Measurements from ENCODE around the gene PAFAH2.

Gene PAFAH2

DNA sequence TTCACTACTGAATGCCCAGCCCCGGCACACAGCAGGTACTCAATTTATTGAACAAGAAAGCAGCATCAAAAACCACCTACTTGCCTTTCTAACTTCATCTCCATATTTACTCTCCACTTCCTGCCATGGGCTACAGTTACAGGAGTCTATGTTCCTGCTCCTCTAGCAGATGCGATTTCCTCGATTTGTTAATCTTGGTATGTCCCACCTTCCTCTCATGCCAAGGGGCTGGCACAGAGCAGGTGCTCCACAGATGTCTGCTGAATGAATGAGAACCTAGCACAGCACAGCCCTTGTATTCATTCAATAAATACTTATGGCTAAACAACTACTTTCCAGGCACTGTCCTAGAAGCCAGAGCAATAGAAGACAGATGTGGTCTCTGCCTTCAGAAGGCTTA, 12.2 kb downstream of the PAFAH2 start:
- Histone ChIP-seq H3K27me3 (ENCODE audit: control insufficient read depth in 2 of 2, insufficient read depth in 2 of 2, low read length in 2 of 2) (no peaks in the 10 kb centered on the region), H3K36me3 (ENCODE audit: control insufficient read depth in 2 of 2, insufficient read depth in 2 of 2, low read length in 2 of 2) (peaks cover 42 to 62% of the 10 kb centered on the region in 2 donors), H3K4me3 (ENCODE audit: low read length in 2 of 2) (no peak overlapping the region)

DNA sequence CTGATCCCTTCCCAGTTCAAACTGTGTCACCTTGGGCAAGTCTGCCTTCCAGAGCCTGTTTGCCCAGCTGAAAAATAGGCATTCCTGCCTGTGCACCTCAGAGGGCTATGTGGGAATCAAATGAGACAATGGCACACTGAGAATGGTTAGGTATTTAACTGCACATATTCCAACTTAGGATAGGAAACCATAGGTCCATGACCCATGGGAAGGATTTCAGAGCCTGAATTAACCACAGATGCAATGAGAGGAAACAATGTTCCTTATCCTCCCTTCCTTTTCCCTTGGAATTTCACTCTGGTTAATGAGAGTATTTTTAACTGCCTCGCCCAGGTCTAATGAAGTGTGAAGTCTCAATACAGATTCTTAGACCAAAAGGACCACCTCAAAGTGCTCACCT, 12.7 kb downstream of the PAFAH2 start:
- H3K9ac ChIP-seq (ENCODE audit: low read depth in 1 of 2, low read length in 2 of 2) = no peak overlapping the region
- no peaks in the 10 kb centered on the region for H3K4me1 ChIP-seq (ENCODE audit: control insufficient read depth in 2 of 2, insufficient read depth in 2 of 2, low read length in 2 of 2)
- no peaks in the 10 kb centered on the region for H3K9me3 ChIP-seq (ENCODE audit: control insufficient read depth in 2 of 2, low read length in 2 of 2)
- H3K36me3 ChIP-seq (ENCODE audit: control insufficient read depth in 2 of 2, insufficient read depth in 2 of 2, low read length in 2 of 2) = peaks cover 42 to 58% of the 10 kb centered on the region in 2 donors
- no peak overlapping the region for H3K4me3 ChIP-seq (ENCODE audit: low read length in 2 of 2)
- H3K27ac ChIP-seq (ENCODE audit: low read depth in 2 of 2, low read length in 2 of 2) = no peak overlapping the region
- no peaks in the 10 kb centered on the region for H3K27me3 ChIP-seq (ENCODE audit: control insufficient read depth in 2 of 2, insufficient read depth in 2 of 2, low read length in 2 of 2)

More for the DNA sequence above, 12.2 kb downstream of the PAFAH2 start:
- Histone ChIP-seq H3K9ac (ENCODE audit: low read depth in 1 of 2, low read length in 2 of 2) (no peak overlapping the region), H3K4me1 (ENCODE audit: control insufficient read depth in 2 of 2, insufficient read depth in 2 of 2, low read length in 2 of 2) (no peaks in the 10 kb centered on the region), H3K27ac (ENCODE audit: low read depth in 2 of 2, low read length in 2 of 2) (no peak overlapping the region), H3K9me3 (ENCODE audit: control insufficient read depth in 2 of 2, low read length in 2 of 2) (no peaks in the 10 kb centered on the region)

- H3K36me3 ChIP-seq (ENCODE audit: control insufficient read depth in 2 of 2, insufficient read depth in 2 of 2, low read length in 2 of 2) = peaks cover 49 to 58% of the 10 kb centered on the region in 2 donors
These were observed 18.7 kb downstream of the PAFAH2 start for GRCh38 chr1:25979210-25979609.

DNA sequence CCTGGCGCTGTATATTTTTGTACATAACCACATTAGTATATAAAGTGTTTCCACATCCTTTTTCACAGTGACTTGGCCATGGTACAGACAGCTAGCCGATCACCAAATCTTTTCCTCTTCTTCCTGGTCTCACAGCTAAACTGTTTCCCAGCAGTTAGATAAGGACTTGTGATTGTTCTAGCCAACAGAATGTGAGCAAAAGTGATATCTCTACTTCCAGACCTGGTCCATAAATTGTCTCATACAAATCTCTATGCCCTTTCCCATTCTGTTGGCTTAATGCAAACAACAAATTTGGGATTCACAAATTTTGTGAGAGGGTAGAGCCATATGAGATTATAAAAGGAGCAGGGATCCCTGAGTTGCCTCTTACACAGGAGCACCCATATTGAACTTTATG, 19.5 kb downstream of the PAFAH2 start:
- no peaks in the 10 kb centered on the region for H3K4me1 ChIP-seq (ENCODE audit: control insufficient read depth in 2 of 2, insufficient read depth in 2 of 2, low read length in 2 of 2)
- H3K27me3 ChIP-seq (ENCODE audit: control insufficient read depth in 2 of 2, insufficient read depth in 2 of 2, low read length in 2 of 2) = no peaks in the 10 kb centered on the region
- H3K36me3 ChIP-seq (ENCODE audit: control insufficient read depth in 2 of 2, insufficient read depth in 2 of 2, low read length in 2 of 2) = peaks cover 47 to 58% of the 10 kb centered on the region in 2 donors
- H3K27ac ChIP-seq (ENCODE audit: low read depth in 2 of 2, low read length in 2 of 2) = no peak overlapping the region
- no peak overlapping the region for H3K9ac ChIP-seq (ENCODE audit: low read depth in 1 of 2, low read length in 2 of 2)
- no peak overlapping the region for H3K4me3 ChIP-seq (ENCODE audit: low read length in 2 of 2)
- no peaks in the 10 kb centered on the region for H3K9me3 ChIP-seq (ENCODE audit: control insufficient read depth in 2 of 2, low read length in 2 of 2)

More at GRCh38 chr1:25979210-25979609, 18.7 kb downstream of the PAFAH2 start:
- H3K4me3 ChIP-seq (ENCODE audit: low read length in 2 of 2) = no peak overlapping the region
- no peak overlapping the region for H3K9ac ChIP-seq (ENCODE audit: low read depth in 1 of 2, low read length in 2 of 2)
- no peaks in the 10 kb centered on the region for H3K27me3 ChIP-seq (ENCODE audit: control insufficient read depth in 2 of 2, insufficient read depth in 2 of 2, low read length in 2 of 2)
- H3K27ac ChIP-seq (ENCODE audit: low read depth in 2 of 2, low read length in 2 of 2) = no peak overlapping the region
- no peaks in the 10 kb centered on the region for H3K9me3 ChIP-seq (ENCODE audit: control insufficient read depth in 2 of 2, low read length in 2 of 2)
- no peaks in the 10 kb centered on the region for H3K4me1 ChIP-seq (ENCODE audit: control insufficient read depth in 2 of 2, insufficient read depth in 2 of 2, low read length in 2 of 2)

DNA sequence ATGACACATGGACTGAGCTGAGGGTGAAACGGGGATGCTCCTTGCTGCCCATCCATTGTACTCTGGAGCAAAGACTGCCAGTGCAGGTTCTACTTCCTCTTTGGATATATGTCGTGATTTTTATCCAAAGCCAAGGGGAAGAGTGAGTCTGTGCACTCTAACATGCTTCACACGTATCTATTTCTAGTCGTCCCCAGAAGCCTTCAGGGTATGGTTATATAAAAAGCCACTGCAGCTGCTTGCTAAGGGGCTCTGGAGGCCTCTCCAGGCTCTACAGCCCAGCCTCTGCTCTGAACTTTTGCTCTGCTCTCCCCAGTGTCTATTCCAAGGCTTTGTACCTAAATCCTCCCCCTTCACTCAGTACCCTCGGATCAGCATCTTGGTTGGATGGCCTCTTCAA, 20.1 kb downstream of the PAFAH2 start:
- H3K36me3 ChIP-seq (ENCODE audit: control insufficient read depth in 2 of 2, insufficient read depth in 2 of 2, low read length in 2 of 2) = peaks cover 46 to 54% of the 10 kb centered on the region in 2 donors
- no peaks in the 10 kb centered on the region for H3K4me1 ChIP-seq (ENCODE audit: control insufficient read depth in 2 of 2, insufficient read depth in 2 of 2, low read length in 2 of 2)
- H3K27ac ChIP-seq (ENCODE audit: low read depth in 2 of 2, low read length in 2 of 2) = no peak overlapping the region
- no peaks in the 10 kb centered on the region for H3K27me3 ChIP-seq (ENCODE audit: control insufficient read depth in 2 of 2, insufficient read depth in 2 of 2, low read length in 2 of 2)
- no peaks in the 10 kb centered on the region for H3K9me3 ChIP-seq (ENCODE audit: control insufficient read depth in 2 of 2, low read length in 2 of 2)
- H3K9ac ChIP-seq (ENCODE audit: low read depth in 1 of 2, low read length in 2 of 2) = no peak overlapping the region
- no peak overlapping the region for H3K4me3 ChIP-seq (ENCODE audit: low read length in 2 of 2)

DNA sequence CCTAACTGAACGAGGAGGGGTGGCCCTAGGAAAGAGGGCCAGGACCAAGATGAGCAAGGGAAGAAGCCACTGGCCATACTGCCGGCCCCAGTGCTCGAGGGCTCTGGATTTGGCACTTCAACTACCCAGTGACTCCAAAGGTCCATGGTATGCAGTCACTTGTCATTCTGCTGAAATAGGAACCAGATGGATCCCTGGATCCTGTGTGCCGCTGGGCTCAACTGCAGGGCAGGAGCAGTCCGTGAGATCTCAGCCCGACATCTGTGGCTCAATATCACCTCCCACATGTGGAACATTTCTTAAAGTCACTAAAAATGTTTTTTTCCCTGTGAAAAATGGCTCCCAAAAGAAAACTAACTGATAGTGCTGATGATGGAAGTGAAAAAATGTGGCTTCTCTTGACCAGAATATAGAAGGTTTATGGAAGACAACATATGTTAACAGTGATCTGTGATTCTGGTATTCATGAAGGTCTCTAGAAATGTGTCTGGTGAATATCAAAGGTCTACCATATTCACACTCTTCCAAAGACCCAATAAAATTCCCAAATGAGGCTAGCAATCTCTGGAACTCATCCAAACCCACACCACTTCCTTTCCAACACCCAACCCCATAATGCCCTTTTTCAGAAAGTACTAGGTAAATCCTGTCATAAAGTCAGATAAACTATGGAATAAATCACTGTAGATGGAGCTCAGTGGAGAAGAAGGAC, 24.1 kb downstream of the PAFAH2 start:
- Histone ChIP-seq H3K4me1 (ENCODE audit: control insufficient read depth in 2 of 2, insufficient read depth in 2 of 2, low read length in 2 of 2) (peaks cover 4 to 6% of the 10 kb centered on the region in 2 donors), H3K36me3 (ENCODE audit: control insufficient read depth in 2 of 2, insufficient read depth in 2 of 2, low read length in 2 of 2) (peaks cover 31 to 42% of the 10 kb centered on the region in 2 donors), H3K4me3 (ENCODE audit: low read length in 2 of 2) (no peak overlapping the region), H3K27me3 (ENCODE audit: control insufficient read depth in 2 of 2, insufficient read depth in 2 of 2, low read length in 2 of 2) (no peaks in the 10 kb centered on the region), H3K27ac (ENCODE audit: low read depth in 2 of 2, low read length in 2 of 2) (no peak overlapping the region), H3K9me3 (ENCODE audit: control insufficient read depth in 2 of 2, low read length in 2 of 2) (no peaks in the 10 kb centered on the region), H3K9ac (ENCODE audit: low read depth in 1 of 2, low read length in 2 of 2) (no peak overlapping the region)

DNA sequence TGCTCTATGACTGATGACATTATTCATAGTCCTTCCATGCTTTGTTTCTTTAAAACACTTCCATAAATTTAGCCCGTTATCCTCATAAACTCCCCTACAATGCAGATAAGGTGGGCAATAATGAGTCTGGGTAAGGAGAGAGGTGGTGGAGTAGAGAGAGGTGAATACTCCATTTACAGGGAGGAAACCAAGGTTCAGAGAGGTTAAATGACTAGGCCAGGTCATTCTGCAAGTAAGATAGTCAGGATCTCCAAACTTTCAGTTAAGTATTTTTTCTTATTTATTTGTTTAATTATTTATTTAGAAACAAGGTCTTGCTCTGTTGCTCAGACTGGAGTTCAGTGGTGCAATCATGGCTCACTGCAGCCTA, 26.1 kb downstream of the PAFAH2 start:
- H3K27ac ChIP-seq (ENCODE audit: low read depth in 2 of 2, low read length in 2 of 2) = peak overlapping the region; percentile 19
- no peaks in the 10 kb centered on the region for H3K27me3 ChIP-seq (ENCODE audit: control insufficient read depth in 2 of 2, insufficient read depth in 2 of 2, low read length in 2 of 2)
- H3K9me3 ChIP-seq (ENCODE audit: control insufficient read depth in 2 of 2, low read length in 2 of 2) = no peaks in the 10 kb centered on the region
- no peak overlapping the region for H3K4me3 ChIP-seq (ENCODE audit: low read length in 2 of 2)
- H3K4me1 ChIP-seq (ENCODE audit: control insufficient read depth in 2 of 2, insufficient read depth in 2 of 2, low read length in 2 of 2) = peaks cover 4 to 6% of the 10 kb centered on the region in 2 donors
- no peak overlapping the region for H3K9ac ChIP-seq (ENCODE audit: low read depth in 1 of 2, low read length in 2 of 2)
- H3K36me3 ChIP-seq (ENCODE audit: control insufficient read depth in 2 of 2, insufficient read depth in 2 of 2, low read length in 2 of 2) = peaks cover 29 to 41% of the 10 kb centered on the region in 2 donors

- peaks cover 27 to 39% of the 10 kb centered on the region in 2 donors for H3K36me3 ChIP-seq (ENCODE audit: control insufficient read depth in 2 of 2, insufficient read depth in 2 of 2, low read length in 2 of 2)
- peak overlapping the region; percentile 19 for H3K27ac ChIP-seq (ENCODE audit: low read depth in 2 of 2, low read length in 2 of 2)
- no peaks in the 10 kb centered on the region for H3K9me3 ChIP-seq (ENCODE audit: control insufficient read depth in 2 of 2, low read length in 2 of 2)
- peaks cover 4 to 6% of the 10 kb centered on the region in 2 donors for H3K4me1 ChIP-seq (ENCODE audit: control insufficient read depth in 2 of 2, insufficient read depth in 2 of 2, low read length in 2 of 2)
- no peaks in the 10 kb centered on the region for H3K27me3 ChIP-seq (ENCODE audit: control insufficient read depth in 2 of 2, insufficient read depth in 2 of 2, low read length in 2 of 2)
- H3K9ac ChIP-seq (ENCODE audit: low read depth in 1 of 2, low read length in 2 of 2) = no peak overlapping the region
- H3K4me3 ChIP-seq (ENCODE audit: low read length in 2 of 2) = no peak overlapping the region
These were observed 26.6 kb downstream of the PAFAH2 start for GRCh38 chr1:25971066-25971810.

GRCh38 chr1:25967308-25967707, 30.6 kb downstream of the PAFAH2 start:
- Histone ChIP-seq H3K9me3 (ENCODE audit: control insufficient read depth in 2 of 2, low read length in 2 of 2) (no peaks in the 10 kb centered on the region), H3K36me3 (ENCODE audit: control insufficient read depth in 2 of 2, insufficient read depth in 2 of 2, low read length in 2 of 2) (peaks cover 16 to 26% of the 10 kb centered on the region in 2 donors), H3K4me3 (ENCODE audit: low read length in 2 of 2) (no peak overlapping the region), H3K27me3 (ENCODE audit: control insufficient read depth in 2 of 2, insufficient read depth in 2 of 2, low read length in 2 of 2) (no peaks in the 10 kb centered on the region), H3K4me1 (ENCODE audit: control insufficient read depth in 2 of 2, insufficient read depth in 2 of 2, low read length in 2 of 2) (peaks cover 4 to 6% of the 10 kb centered on the region in 2 donors), H3K27ac (ENCODE audit: low read depth in 2 of 2, low read length in 2 of 2) (no peak overlapping the region), H3K9ac (ENCODE audit: low read depth in 1 of 2, low read length in 2 of 2) (no peak overlapping the region)

GRCh38 chr1:25959611-25960010, 38.3 kb downstream of the PAFAH2 start:
- no peaks in the 10 kb centered on the region for H3K9me3 ChIP-seq (ENCODE audit: control insufficient read depth in 2 of 2, low read length in 2 of 2)
- no peaks in the 10 kb centered on the region for H3K4me1 ChIP-seq (ENCODE audit: control insufficient read depth in 2 of 2, insufficient read depth in 2 of 2, low read length in 2 of 2)
- peaks cover 34 to 39% of the 10 kb centered on the region in 2 donors for H3K36me3 ChIP-seq (ENCODE audit: control insufficient read depth in 2 of 2, insufficient read depth in 2 of 2, low read length in 2 of 2)
- H3K27me3 ChIP-seq (ENCODE audit: control insufficient read depth in 2 of 2, insufficient read depth in 2 of 2, low read length in 2 of 2) = no peaks in the 10 kb centered on the region
- H3K27ac ChIP-seq (ENCODE audit: low read depth in 2 of 2, low read length in 2 of 2) = no peak overlapping the region
- no peak overlapping the region for H3K4me3 ChIP-seq (ENCODE audit: low read length in 2 of 2)
- no peak overlapping the region for H3K9ac ChIP-seq (ENCODE audit: low read depth in 1 of 2, low read length in 2 of 2)
